Activated naive CD8-positive, alpha-beta T cell (primary cell): Measurements from ENCODE around the gene JADE2.

ENCODE experiments used
- H3K27ac Mint-ChIP-seq: one replicate; pipeline ENCODE4 v1.8.0; 2021; ENCODE audit warnings: mixed read lengths
- H3K27me3 Mint-ChIP-seq: one replicate; pipeline ENCODE4 v1.8.0; 2021; ENCODE audit warnings: mixed read lengths
- H3K36me3 Mint-ChIP-seq: one replicate; pipeline ENCODE4 v1.8.0; 2021; ENCODE audit warnings: mixed read lengths
- H3K4me1 Mint-ChIP-seq: one replicate; pipeline ENCODE4 v1.8.0; 2021; ENCODE audit warnings: low read depth, mixed read lengths
- H3K4me3 Mint-ChIP-seq: one replicate; pipeline ENCODE4 v1.8.0; 2021; ENCODE audit warnings: mild to moderate bottlenecking, mixed read lengths
- H3K9me3 Mint-ChIP-seq: one replicate; pipeline ENCODE4 v1.8.0; 2021; ENCODE audit warnings: low read depth, mixed read lengths

Gene JADE2

GRCh38 chr5:134575316-134575715 is 49.8 kb downstream of the JADE2 start:
- peak overlapping the region; percentile 47 for H3K27ac Mint-ChIP-seq
- H3K36me3 Mint-ChIP-seq, result no peaks in the 10 kb centered on the region
- peaks cover 8% of the 10 kb centered on the region for H3K4me1 Mint-ChIP-seq

GRCh38 chr5:134576386-134577021 is 51.0 kb downstream of the JADE2 start:
- Mint-ChIP-seq H3K4me3 (no peak overlapping the region), H3K36me3 (no peaks in the 10 kb centered on the region), H3K9me3 (no peaks in the 10 kb centered on the region), H3K27ac (peak overlapping the region; percentile 75), H3K27me3 (no peaks in the 10 kb centered on the region), H3K4me1 (peaks cover 8% of the 10 kb centered on the region)

More at GRCh38 chr5:134575316-134575715, 49.8 kb downstream of the JADE2 start:
- Mint-ChIP-seq H3K9me3 (no peaks in the 10 kb centered on the region), H3K27me3 (no peaks in the 10 kb centered on the region), H3K4me3 (no peak overlapping the region)

GRCh38 chr5:134577022-134577795 is 51.7 kb downstream of the JADE2 start:
- no peaks in the 10 kb centered on the region for H3K36me3 Mint-ChIP-seq
- H3K9me3 Mint-ChIP-seq, result no peaks in the 10 kb centered on the region
- no peaks in the 10 kb centered on the region for H3K27me3 Mint-ChIP-seq
- peaks cover 11% of the 10 kb centered on the region for H3K4me1 Mint-ChIP-seq
- H3K4me3 Mint-ChIP-seq, result no peak overlapping the region
- peak overlapping the region; percentile 75 for H3K27ac Mint-ChIP-seq

- Mint-ChIP-seq H3K27me3 (no peaks in the 10 kb centered on the region), H3K4me3 (no peak overlapping the region), H3K36me3 (no peaks in the 10 kb centered on the region), H3K27ac (peak overlapping the region; percentile 5), H3K9me3 (no peaks in the 10 kb centered on the region), H3K4me1 (peaks cover 11% of the 10 kb centered on the region)
Observed at GRCh38 chr5:134577796-134578577, 52.5 kb downstream of the JADE2 start.

- H3K27ac Mint-ChIP-seq, result no peak overlapping the region
- H3K36me3 Mint-ChIP-seq, result no peaks in the 10 kb centered on the region
- H3K4me3 Mint-ChIP-seq, result no peak overlapping the region
- H3K4me1 Mint-ChIP-seq, result peaks cover 11% of the 10 kb centered on the region
- no peaks in the 10 kb centered on the region for H3K9me3 Mint-ChIP-seq
- H3K27me3 Mint-ChIP-seq, result no peaks in the 10 kb centered on the region
Observed at GRCh38 chr5:134578578-134579283, 53.3 kb downstream of the JADE2 start.

GRCh38 chr5:134579284-134579771 is 53.9 kb downstream of the JADE2 start:
- H3K9me3 Mint-ChIP-seq, result no peaks in the 10 kb centered on the region
- H3K27me3 Mint-ChIP-seq, result no peaks in the 10 kb centered on the region
- H3K4me1 Mint-ChIP-seq, result peaks cover 11% of the 10 kb centered on the region
- H3K27ac Mint-ChIP-seq, result no peak overlapping the region
- no peak overlapping the region for H3K4me3 Mint-ChIP-seq
- H3K36me3 Mint-ChIP-seq, result no peaks in the 10 kb centered on the region

- H3K9me3 Mint-ChIP-seq, result no peaks in the 10 kb centered on the region
- H3K36me3 Mint-ChIP-seq, result no peaks in the 10 kb centered on the region
- peaks cover 11% of the 10 kb centered on the region for H3K4me1 Mint-ChIP-seq
- no peaks in the 10 kb centered on the region for H3K27me3 Mint-ChIP-seq
- H3K27ac Mint-ChIP-seq, result peak overlapping the region; percentile 46
- no peak overlapping the region for H3K4me3 Mint-ChIP-seq
Observed at GRCh38 chr5:134580001-134580460, 54.6 kb downstream of the JADE2 start.

GRCh38 chr5:134581241-134581981 is 55.9 kb downstream of the JADE2 start:
- Mint-ChIP-seq H3K4me3 (no peak overlapping the region), H3K4me1 (peaks cover 11% of the 10 kb centered on the region), H3K9me3 (no peaks in the 10 kb centered on the region), H3K36me3 (no peaks in the 10 kb centered on the region), H3K27me3 (no peaks in the 10 kb centered on the region), H3K27ac (no peak overlapping the region)

- Mint-ChIP-seq H3K4me3 (no peak overlapping the region), H3K4me1 (peaks cover 14% of the 10 kb centered on the region), H3K27me3 (no peaks in the 10 kb centered on the region), H3K36me3 (no peaks in the 10 kb centered on the region), H3K27ac (peak overlapping the region; percentile 64), H3K9me3 (no peaks in the 10 kb centered on the region)
Observed at GRCh38 chr5:134582281-134582680, 56.8 kb downstream of the JADE2 start.

GRCh38 chr5:134582941-134583340 is 57.5 kb downstream of the JADE2 start:
- Mint-ChIP-seq H3K27ac (peak overlapping the region; percentile 58), H3K9me3 (no peaks in the 10 kb centered on the region), H3K4me3 (no peak overlapping the region), H3K4me1 (peaks cover 10% of the 10 kb centered on the region), H3K27me3 (no peaks in the 10 kb centered on the region), H3K36me3 (no peaks in the 10 kb centered on the region)

GRCh38 chr5:134583766-134584165 is 58.3 kb downstream of the JADE2 start:
- H3K27ac Mint-ChIP-seq, result peak overlapping the region; percentile 61
- no peak overlapping the region for H3K4me3 Mint-ChIP-seq
- no peaks in the 10 kb centered on the region for H3K36me3 Mint-ChIP-seq
- peaks cover 10% of the 10 kb centered on the region for H3K4me1 Mint-ChIP-seq
- no peaks in the 10 kb centered on the region for H3K27me3 Mint-ChIP-seq
- H3K9me3 Mint-ChIP-seq, result no peaks in the 10 kb centered on the region

GRCh38 chr5:134584662-134585061 is 59.2 kb downstream of the JADE2 start:
- Mint-ChIP-seq H3K9me3 (no peaks in the 10 kb centered on the region), H3K27ac (no peak overlapping the region), H3K36me3 (no peaks in the 10 kb centered on the region), H3K4me1 (peaks cover 10% of the 10 kb centered on the region), H3K4me3 (no peak overlapping the region), H3K27me3 (no peaks in the 10 kb centered on the region)

GRCh38 chr5:134585966-134586365 is 60.5 kb downstream of the JADE2 start:
- Mint-ChIP-seq H3K27ac (no peak overlapping the region), H3K36me3 (no peaks in the 10 kb centered on the region), H3K4me3 (no peak overlapping the region), H3K9me3 (no peaks in the 10 kb centered on the region), H3K4me1 (peaks cover 10% of the 10 kb centered on the region), H3K27me3 (no peaks in the 10 kb centered on the region)
